Measurements from ENCODE around the gene DYNLT2B. TPM values are rescaled to one million over a fixed set of nuclear protein-coding genes. Genes with fewer than 3 reads are reported as not detected.

Gene DYNLT2B
- polyA plus RNA-seq, 3 donors, result 2.5 to 3.0 (median 2.7) TPM

DNA sequence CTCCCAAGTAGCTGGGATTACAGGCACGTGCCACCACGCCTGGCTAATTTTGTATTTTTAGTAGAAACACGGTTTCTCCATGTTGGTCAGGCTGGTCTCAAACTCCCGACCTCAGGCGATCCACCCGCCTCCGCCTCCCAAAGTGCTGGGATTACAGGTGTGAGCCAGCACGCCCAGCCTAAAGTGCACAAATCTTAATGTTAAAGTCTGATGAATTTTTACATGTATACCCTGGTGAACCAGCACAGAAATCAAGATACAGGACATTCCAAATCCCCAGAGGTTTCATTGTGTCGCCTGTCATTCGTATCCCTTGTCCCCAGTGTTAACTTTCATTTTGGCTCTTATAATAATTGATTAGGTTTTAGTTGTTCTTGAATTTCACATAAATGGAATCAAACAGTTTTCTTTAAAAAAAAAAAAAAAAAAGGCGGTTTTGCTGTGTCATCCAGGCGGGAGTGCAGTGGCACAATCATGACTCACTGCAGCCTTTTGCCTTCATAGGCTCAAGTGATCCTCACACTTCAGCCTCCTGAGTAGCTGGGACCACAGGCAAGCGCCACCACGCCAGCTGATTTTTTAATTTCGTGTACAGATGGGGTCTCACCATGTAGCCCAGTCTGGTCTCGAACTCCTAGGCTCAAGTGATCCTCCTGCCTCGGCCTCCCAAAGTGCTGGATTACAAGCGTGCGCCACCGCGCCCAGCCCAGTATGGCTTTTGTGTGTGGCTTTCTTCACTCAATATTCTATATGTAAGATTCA is 21.6 kb upstream of the DYNLT2B start:
- TF ChIP-seq, protein P1, sequence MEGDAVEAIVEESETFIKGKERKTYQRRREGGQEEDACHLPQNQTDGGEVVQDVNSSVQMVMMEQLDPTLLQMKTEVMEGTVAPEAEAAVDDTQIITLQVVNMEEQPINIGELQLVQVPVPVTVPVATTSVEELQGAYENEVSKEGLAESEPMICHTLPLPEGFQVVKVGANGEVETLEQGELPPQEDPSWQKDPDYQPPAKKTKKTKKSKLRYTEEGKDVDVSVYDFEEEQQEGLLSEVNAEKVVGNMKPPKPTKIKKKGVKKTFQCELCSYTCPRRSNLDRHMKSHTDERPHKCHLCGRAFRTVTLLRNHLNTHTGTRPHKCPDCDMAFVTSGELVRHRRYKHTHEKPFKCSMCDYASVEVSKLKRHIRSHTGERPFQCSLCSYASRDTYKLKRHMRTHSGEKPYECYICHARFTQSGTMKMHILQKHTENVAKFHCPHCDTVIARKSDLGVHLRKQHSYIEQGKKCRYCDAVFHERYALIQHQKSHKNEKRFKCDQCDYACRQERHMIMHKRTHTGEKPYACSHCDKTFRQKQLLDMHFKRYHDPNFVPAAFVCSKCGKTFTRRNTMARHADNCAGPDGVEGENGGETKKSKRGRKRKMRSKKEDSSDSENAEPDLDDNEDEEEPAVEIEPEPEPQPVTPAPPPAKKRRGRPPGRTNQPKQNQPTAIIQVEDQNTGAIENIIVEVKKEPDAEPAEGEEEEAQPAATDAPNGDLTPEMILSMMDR (IDR thresholded peaks at IDR 0.05), result no peak
- intact Hi-C loops (cut with micrococcal nuclease), result no loop called here
- peak overlapping the region in 1 of 3 experiments; percentile 15 for H3K4me3 ChIP-seq (replicated peaks in 1 of 3; ENCODE audit: low read depth in 2 of 3, low read length in 3 of 3)
- H3K9ac ChIP-seq (ENCODE audit: insufficient read depth, low read length, poor library complexity, severe bottlenecking), result peak overlapping the region; percentile 36
- peak; percentile 74 to 87 (median 87) for DNase-seq
- Mint-ChIP-seq H3K4me1 (peaks cover 52% of the 10 kb centered on the region), H3K9me3 (peaks cover 0 to 2% (median 0%) of the 10 kb centered on the region in 7 donors), H3K36me3 (no peaks in the 10 kb centered on the region), H3K4me3 (no peak overlapping the region), H3K27me3 (ENCODE audit: low read depth in 3 of 3) (peaks cover 0 to 8% (median 6%) of the 10 kb centered on the region in 3 donors), H3K27ac (peak overlapping the region; percentile 83 to 96 (median 88))
- no peaks in the 10 kb centered on the region for H4K20me1 ChIP-seq (ENCODE audit: insufficient read depth, low read length)
- 70% methylated on average over 11 of the region's 21 CpGs for WGBS (ENCODE audit: insufficient coverage)
- no peaks in the 10 kb centered on the region for H3K79me2 ChIP-seq (ENCODE audit: insufficient read depth, low read length)
- H3K4me1 ChIP-seq (ENCODE audit: control insufficient read depth in 1 of 2, insufficient read depth in 2 of 2, low read length in 2 of 2), result peaks cover 56% of the 10 kb centered on the region in 2 donors
- no peak overlapping the region for H2AFZ ChIP-seq (ENCODE audit: insufficient read depth, low read depth, low read length, poor library complexity, severe bottlenecking)
- H3K4me2 ChIP-seq (replicated peaks; ENCODE audit: extremely low read depth, low read length, poor library complexity, severe bottlenecking), result peak overlapping the region; percentile 27
- no peaks in the 10 kb centered on the region for H3K36me3 ChIP-seq (replicated peaks in 1 of 2; ENCODE audit: control insufficient read depth in 1 of 2, insufficient read depth in 2 of 2, low read length in 2 of 2)
- H3K9me3 ChIP-seq (replicated peaks in 1 of 2; ENCODE audit: control insufficient read depth in 1 of 2, insufficient read depth in 1 of 2, low read length in 2 of 2), result no peaks in the 10 kb centered on the region
- H3K27ac ChIP-seq (ENCODE audit: low read depth in 1 of 2, low read length in 2 of 2), result peak overlapping the region; percentile 77 to 83
- H3K27me3 ChIP-seq (ENCODE audit: control insufficient read depth in 2 of 2, insufficient read depth in 2 of 2, low read length in 2 of 2), result no peaks in the 10 kb centered on the region

DNA sequence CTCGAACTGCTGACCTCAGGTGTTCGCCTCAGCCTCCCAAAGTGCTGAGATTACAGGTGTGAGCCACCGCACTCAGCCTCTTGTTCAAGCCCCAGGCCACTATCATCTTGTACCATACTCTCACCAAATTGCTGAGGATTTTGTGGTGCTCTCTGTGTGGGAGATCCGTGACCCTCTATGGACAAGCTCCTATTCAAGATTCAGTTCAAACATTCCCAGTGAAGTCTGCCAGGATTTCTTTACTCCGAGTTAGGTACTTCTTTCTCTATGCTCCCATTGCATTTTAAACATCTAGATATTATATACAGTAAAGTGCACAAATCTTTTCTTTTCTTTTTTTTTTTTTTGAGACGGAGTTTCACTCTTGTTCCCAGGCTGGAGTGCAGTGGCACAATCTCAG is 21.0 kb upstream of the DYNLT2B start:
- H3K27me3 Mint-ChIP-seq (ENCODE audit: low read depth in 3 of 3), result peaks cover 4 to 10% (median 6%) of the 10 kb centered on the region in 3 donors
- Histone ChIP-seq H3K27me3 (ENCODE audit: control insufficient read depth in 2 of 2, insufficient read depth in 2 of 2, low read length in 2 of 2) (no peaks in the 10 kb centered on the region), H3K4me2 (replicated peaks; ENCODE audit: extremely low read depth, low read length, poor library complexity, severe bottlenecking) (no peak overlapping the region), H3K4me1 (ENCODE audit: control insufficient read depth in 1 of 2, insufficient read depth in 2 of 2, low read length in 2 of 2) (peaks cover 50% of the 10 kb centered on the region in 2 donors), H3K9me3 (replicated peaks in 1 of 2; ENCODE audit: control insufficient read depth in 1 of 2, insufficient read depth in 1 of 2, low read length in 2 of 2) (no peaks in the 10 kb centered on the region), H2AFZ (ENCODE audit: insufficient read depth, low read depth, low read length, poor library complexity, severe bottlenecking) (no peak overlapping the region), H3K9ac (ENCODE audit: insufficient read depth, low read length, poor library complexity, severe bottlenecking) (peak overlapping the region; percentile 7), H3K27ac (ENCODE audit: low read depth in 1 of 2, low read length in 2 of 2) (peak overlapping the region; percentile 57 to 83), H3K4me3 (replicated peaks in 1 of 3; ENCODE audit: low read depth in 2 of 3, low read length in 3 of 3) (peak overlapping the region in 1 of 3 experiments; percentile 9), H3K36me3 (replicated peaks in 1 of 2; ENCODE audit: control insufficient read depth in 1 of 2, insufficient read depth in 2 of 2, low read length in 2 of 2) (no peaks in the 10 kb centered on the region), H3K79me2 (ENCODE audit: insufficient read depth, low read length) (no peaks in the 10 kb centered on the region), H4K20me1 (ENCODE audit: insufficient read depth, low read length) (no peaks in the 10 kb centered on the region)
- H3K9me3 Mint-ChIP-seq, result peaks cover 0 to 2% (median 0%) of the 10 kb centered on the region in 7 donors
- no peaks in the 10 kb centered on the region for H3K36me3 Mint-ChIP-seq
- peaks cover 46% of the 10 kb centered on the region for H3K4me1 Mint-ChIP-seq
- no peak for DNase-seq
- H3K4me3 Mint-ChIP-seq, result peak overlapping the region in 1 of 2 donors; percentile 78
- H3K27ac Mint-ChIP-seq, result peak overlapping the region in 6 of 7 donors; percentile 83 to 96 (median 90)
- WGBS (ENCODE audit: insufficient coverage), result no CpG with 5 or more reads among the region's 6 CpGs
- intact Hi-C loops (cut with micrococcal nuclease), result no loop called here
- TF ChIP-seq, protein P1 (IDR thresholded peaks at IDR 0.05), result no peak
